Progenitor cell of endocrine pancreas (in vitro differentiated cells): ENCODE results near the gene ANKRD49. TPM values are rescaled to one million over a fixed set of nuclear protein-coding genes. Genes with fewer than 3 reads are reported as not detected.

Source experiments
- DNase-seq: peaks from one replicate; pipeline ENCODE4 v3.0.0; 2021; ENCODE audit warnings: low spot score; ENCODE audit not compliant: unreplicated experiment
- H3K27ac Mint-ChIP-seq: 2 replicates; pipeline ENCODE4 v1.8.0; 2021; ENCODE audit warnings: mild to moderate bottlenecking, moderate library complexity, mixed read lengths
- H3K27me3 Mint-ChIP-seq: 2 replicates; pipeline ENCODE4 v1.8.0; 2021; ENCODE audit warnings: mixed read lengths
- H3K36me3 Mint-ChIP-seq: 2 replicates; pipeline ENCODE4 v1.8.0; 2022; ENCODE audit warnings: mixed read lengths; ENCODE audit not compliant: insufficient read depth
- H3K4me1 Mint-ChIP-seq: 2 replicates; pipeline ENCODE4 v1.8.0; 2021; ENCODE audit warnings: low read depth, mixed read lengths
- H3K4me3 Mint-ChIP-seq: 2 replicates; pipeline ENCODE4 v1.8.0; 2021; ENCODE audit warnings: low read depth, mild to moderate bottlenecking, moderate library complexity, mixed read lengths
- H3K9me3 Mint-ChIP-seq: 2 replicates; pipeline ENCODE4 v1.8.0; 2021; ENCODE audit warnings: low read depth, mixed read lengths
- CTCF ChIP-seq: fragments of 200-600 bp; sonication (generic); IDR thresholded peaks from one replicate; pipeline ENCODE4 v1.5.0; 2021; ENCODE audit warnings: antibody characterized with exemption, mild to moderate bottlenecking; ENCODE audit not compliant: unreplicated experiment
- total RNA-seq: library from RNA; stranded (reverse); gene quantifications from 2 replicates; pipeline ENCODE4 v1.2.1, GENCODE V29; 2021

Gene ANKRD49
- total RNA-seq, 1 donor from 2014 or later, result 23.0 TPM

GRCh38 chr11:94526645-94527438 is 33.1 kb downstream of the ANKRD49 start:
- no peaks in the 10 kb centered on the region for H3K36me3 Mint-ChIP-seq
- H3K4me3 Mint-ChIP-seq, result no peak overlapping the region
- H3K27me3 Mint-ChIP-seq, result peaks cover 19% of the 10 kb centered on the region
- no peaks in the 10 kb centered on the region for H3K4me1 Mint-ChIP-seq
- no peaks in the 10 kb centered on the region for H3K9me3 Mint-ChIP-seq
- TF ChIP-seq CTCF, result no peak
- no peak overlapping the region for H3K27ac Mint-ChIP-seq
- no peak for DNase-seq

GRCh38 chr11:94528551-94528950 is 34.8 kb downstream of the ANKRD49 start:
- no peaks in the 10 kb centered on the region for H3K9me3 Mint-ChIP-seq
- no peaks in the 10 kb centered on the region for H3K36me3 Mint-ChIP-seq
- H3K27ac Mint-ChIP-seq, result no peak overlapping the region
- no peak for DNase-seq
- peaks cover 20% of the 10 kb centered on the region for H3K27me3 Mint-ChIP-seq
- TF ChIP-seq CTCF, result no peak
- no peak overlapping the region for H3K4me3 Mint-ChIP-seq
- H3K4me1 Mint-ChIP-seq, result no peaks in the 10 kb centered on the region

GRCh38 chr11:94532211-94532610 is 38.4 kb downstream of the ANKRD49 start:
- Mint-ChIP-seq H3K9me3 (no peaks in the 10 kb centered on the region), H3K4me1 (peaks cover 2% of the 10 kb centered on the region)
- DNase-seq, result no peak

GRCh38 chr11:94533206-94533605 is 39.4 kb downstream of the ANKRD49 start:
- H3K4me3 Mint-ChIP-seq, result no peak overlapping the region
- H3K36me3 Mint-ChIP-seq, result no peaks in the 10 kb centered on the region
- H3K9me3 Mint-ChIP-seq, result no peaks in the 10 kb centered on the region
- no peak for TF ChIP-seq CTCF
- H3K27me3 Mint-ChIP-seq, result peaks cover 10% of the 10 kb centered on the region
- no peak for DNase-seq
- H3K4me1 Mint-ChIP-seq, result peaks cover 2% of the 10 kb centered on the region
- H3K27ac Mint-ChIP-seq, result no peak overlapping the region

More at GRCh38 chr11:94532211-94532610, 38.4 kb downstream of the ANKRD49 start:
- Mint-ChIP-seq H3K36me3 (no peaks in the 10 kb centered on the region), H3K27me3 (peaks cover 15% of the 10 kb centered on the region), H3K27ac (no peak overlapping the region), H3K4me3 (no peak overlapping the region)
- TF ChIP-seq CTCF, result no peak

- no peak overlapping the region for H3K27ac Mint-ChIP-seq
- H3K9me3 Mint-ChIP-seq, result no peaks in the 10 kb centered on the region
- H3K4me3 Mint-ChIP-seq, result no peak overlapping the region
- TF ChIP-seq CTCF, result no peak
- DNase-seq, result no peak
- H3K36me3 Mint-ChIP-seq, result no peaks in the 10 kb centered on the region
- H3K27me3 Mint-ChIP-seq, result peaks cover 6% of the 10 kb centered on the region
- peaks cover 2% of the 10 kb centered on the region for H3K4me1 Mint-ChIP-seq
Observed at GRCh38 chr11:94533696-94534630, 40.2 kb downstream of the ANKRD49 start.
